Occipital lobe (tissue), 2 donors: ENCODE results near the gene HBB. TPM values are rescaled to one million over a fixed set of nuclear protein-coding genes. Genes with fewer than 3 reads are reported as not detected.
"Not testable (repeated sequence)": the region's sequence is repeated elsewhere in the genome, so short reads cannot be mapped to it uniquely, and the experiment has no call there.

Source experiments
- DNase-seq: peaks from one replicate; lab custom pipeline; 2025; lab: John Stamatoyannopoulos, UW
- total RNA-seq: library from RNA; depleted of rRNA; stranded (reverse); fragments of >200 nt; gene quantifications from one replicate; pipeline ENCODE4 v1.2.3, GENCODE V29; 2014

Gene HBB
- total RNA-seq, result 441 TPM

GRCh38 chr11:5226732-5227310 is at the start of gene HBB:
TSS of gene HBB (minus strand) at chr11:5227071. CDS start at chr11:5227021, 50 bp downstream.
- DNase-seq, result no peak

GRCh38 chr11:5275369-5276110 is 48.7 kb upstream of the HBB start:
- no peak for DNase-seq

GRCh38 chr11:5274395-5274794 is 47.5 kb upstream of the HBB start:
- no peak for DNase-seq

GRCh38 chr11:5272395-5273017 is 45.6 kb upstream of the HBB start:
- DNase-seq, result no peak

GRCh38 chr11:5269715-5270147 is 42.9 kb upstream of the HBB start, which contains the start of gene HBE1:
TSS of gene HBE1 (minus strand) at chr11:5269945. CDS start at chr11:5269890, 55 bp downstream.
- DNase-seq, result no peak

GRCh38 chr11:5267033-5267563 is 40.2 kb upstream of the HBB start:
- DNase-seq, result no peak

GRCh38 chr11:5266609-5267008 is 39.7 kb upstream of the HBB start:
- no peak for DNase-seq

GRCh38 chr11:5265832-5266231 is 39.0 kb upstream of the HBB start:
- no peak for DNase-seq

GRCh38 chr11:5258543-5259262 is 31.8 kb upstream of the HBB start:
- no peak for DNase-seq

GRCh38 chr11:5257296-5257695 is 30.4 kb upstream of the HBB start:
- DNase-seq, result no peak

GRCh38 chr11:5254646-5255413 is 28.0 kb upstream of the HBB start, which contains the start of gene HBG2:
TSS of gene HBG2 (minus strand) at chr11:5254781. CDS start at chr11:5254728, 53 bp downstream.
- DNase-seq, result not testable (repeated sequence)

GRCh38 chr11:5254023-5254422 is 27.2 kb upstream of the HBB start:
- DNase-seq, result not testable (repeated sequence)

- DNase-seq, result not testable (repeated sequence)
Observed at GRCh38 chr11:5253440-5253839, 26.6 kb upstream of the HBB start.

- DNase-seq, result no peak
Observed at GRCh38 chr11:5252919-5253265, 26.0 kb upstream of the HBB start.

- no peak for DNase-seq
Observed at GRCh38 chr11:5252192-5252918, 25.5 kb upstream of the HBB start.

GRCh38 chr11:5251746-5252145 is 24.9 kb upstream of the HBB start:
- no peak for DNase-seq

GRCh38 chr11:5250543-5251204 is 23.8 kb upstream of the HBB start:
- no peak for DNase-seq

GRCh38 chr11:5249807-5250396 is 23.0 kb upstream of the HBB start, which contains the start of gene HBG1:
TSS of gene HBG1 (minus strand) at chr11:5249857. CDS start at chr11:5249804, 53 bp downstream.
- not testable (repeated sequence) for DNase-seq

- not testable (repeated sequence) for DNase-seq
Observed at GRCh38 chr11:5248498-5248897, 21.6 kb upstream of the HBB start.
